ENCODE measurements around the gene PPFIBP1. TPM values are rescaled to one million over a fixed set of nuclear protein-coding genes. Genes with fewer than 3 reads are reported as not detected.
A peak's percentile ranks its signal among the peaks of the same experiment; 100 is the strongest.
"Not testable (repeated sequence)": the region's sequence is repeated elsewhere in the genome, so short reads cannot be mapped to it uniquely, and the experiment has no call there.

Gene PPFIBP1
- total RNA-seq, 1 donor from 2014 or later: 84.1 TPM

DNA sequence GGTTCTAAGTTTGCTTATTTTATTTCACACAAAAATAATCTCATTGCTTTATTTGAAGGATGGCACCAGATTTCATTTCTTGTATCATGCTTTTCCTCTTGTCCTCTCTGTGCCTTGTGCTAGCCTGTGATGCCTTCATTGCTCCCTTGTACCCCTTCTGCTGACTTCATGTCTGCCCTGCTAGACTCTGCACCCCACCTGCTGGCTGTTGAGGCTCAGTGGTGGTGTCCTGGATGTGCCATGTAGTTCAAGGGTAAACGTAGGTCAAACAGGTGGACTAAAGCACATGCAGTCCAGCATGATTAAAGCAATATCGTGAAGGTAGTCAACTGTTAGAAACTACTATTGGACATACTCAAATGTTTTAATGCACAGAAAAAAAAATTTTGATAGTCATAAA is 208.3 kb downstream of the PPFIBP1 start:
- no peaks in the 10 kb centered on the region for H3K27me3 Mint-ChIP-seq (ENCODE audit: unreplicated experiment)
- TF ChIP-seq, protein P1, sequence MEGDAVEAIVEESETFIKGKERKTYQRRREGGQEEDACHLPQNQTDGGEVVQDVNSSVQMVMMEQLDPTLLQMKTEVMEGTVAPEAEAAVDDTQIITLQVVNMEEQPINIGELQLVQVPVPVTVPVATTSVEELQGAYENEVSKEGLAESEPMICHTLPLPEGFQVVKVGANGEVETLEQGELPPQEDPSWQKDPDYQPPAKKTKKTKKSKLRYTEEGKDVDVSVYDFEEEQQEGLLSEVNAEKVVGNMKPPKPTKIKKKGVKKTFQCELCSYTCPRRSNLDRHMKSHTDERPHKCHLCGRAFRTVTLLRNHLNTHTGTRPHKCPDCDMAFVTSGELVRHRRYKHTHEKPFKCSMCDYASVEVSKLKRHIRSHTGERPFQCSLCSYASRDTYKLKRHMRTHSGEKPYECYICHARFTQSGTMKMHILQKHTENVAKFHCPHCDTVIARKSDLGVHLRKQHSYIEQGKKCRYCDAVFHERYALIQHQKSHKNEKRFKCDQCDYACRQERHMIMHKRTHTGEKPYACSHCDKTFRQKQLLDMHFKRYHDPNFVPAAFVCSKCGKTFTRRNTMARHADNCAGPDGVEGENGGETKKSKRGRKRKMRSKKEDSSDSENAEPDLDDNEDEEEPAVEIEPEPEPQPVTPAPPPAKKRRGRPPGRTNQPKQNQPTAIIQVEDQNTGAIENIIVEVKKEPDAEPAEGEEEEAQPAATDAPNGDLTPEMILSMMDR (IDR thresholded peaks at IDR 0.05): peak; percentile 18
- DNase-seq (ENCODE audit: extremely low spot score, unreplicated experiment): no peak
- peaks cover 24% of the 10 kb centered on the region for H3K36me3 Mint-ChIP-seq (ENCODE audit: unreplicated experiment)
- H3K27ac Mint-ChIP-seq (ENCODE audit: unreplicated experiment): no peak overlapping the region
- H3K4me3 Mint-ChIP-seq (ENCODE audit: unreplicated experiment): no peak overlapping the region
- H3K4me1 Mint-ChIP-seq (ENCODE audit: unreplicated experiment): no peaks in the 10 kb centered on the region
- H3K9me3 Mint-ChIP-seq (ENCODE audit: unreplicated experiment): no peaks in the 10 kb centered on the region

DNA sequence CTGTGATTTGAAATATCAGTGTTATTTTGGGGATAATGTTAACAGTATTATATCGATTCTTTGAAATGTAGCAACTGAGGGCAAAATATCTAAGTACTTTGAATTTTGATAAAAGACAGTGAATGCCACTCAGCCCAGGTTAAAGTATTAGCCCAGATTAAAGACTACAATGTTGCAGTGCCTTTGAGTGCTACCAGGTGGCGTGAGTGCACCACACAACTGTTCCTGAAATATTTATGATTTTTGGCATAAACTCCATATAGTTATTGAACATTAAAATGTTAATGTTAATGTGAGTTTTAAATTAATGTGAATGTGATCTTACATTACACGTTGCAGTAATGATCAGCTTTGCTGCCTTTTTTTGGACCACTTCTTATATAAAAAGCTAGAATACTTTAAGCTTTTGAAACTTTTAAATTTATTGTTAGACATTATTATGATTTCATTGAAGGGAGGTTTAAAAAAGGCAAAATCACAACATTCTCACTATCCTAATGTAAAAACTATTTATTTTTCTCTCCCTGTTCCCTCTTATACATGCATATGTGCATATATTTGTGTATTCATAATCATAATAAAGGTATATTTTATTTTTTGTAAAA is 209.1 kb downstream of the PPFIBP1 start:
- Mint-ChIP-seq H3K9me3 (ENCODE audit: unreplicated experiment) (no peaks in the 10 kb centered on the region), H3K36me3 (ENCODE audit: unreplicated experiment) (peaks cover 32% of the 10 kb centered on the region), H3K4me1 (ENCODE audit: unreplicated experiment) (no peaks in the 10 kb centered on the region), H3K27me3 (ENCODE audit: unreplicated experiment) (no peaks in the 10 kb centered on the region), H3K4me3 (ENCODE audit: unreplicated experiment) (no peak overlapping the region), H3K27ac (ENCODE audit: unreplicated experiment) (no peak overlapping the region)
- TF ChIP-seq, protein P1 (IDR thresholded peaks at IDR 0.05): peak; percentile 88
- no peak for DNase-seq (ENCODE audit: extremely low spot score, unreplicated experiment)

DNA sequence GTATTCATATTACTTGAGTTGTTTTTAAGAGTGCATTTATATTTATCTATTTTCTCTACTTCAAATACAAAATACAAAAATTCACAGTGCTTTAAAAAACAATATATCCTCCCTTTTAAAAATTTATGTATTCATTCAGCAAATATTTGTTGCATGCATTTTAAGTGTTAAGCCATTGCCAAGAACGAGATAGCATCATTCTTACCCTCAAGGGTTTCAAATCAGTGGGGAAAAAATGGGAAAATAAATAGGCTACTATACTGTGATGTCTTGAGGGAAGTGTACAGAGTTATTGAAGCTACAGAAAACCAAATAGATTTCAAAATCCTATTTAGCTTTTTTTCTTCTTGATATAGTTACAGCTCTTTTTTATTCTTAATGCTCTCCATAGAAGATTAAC is 209.8 kb downstream of the PPFIBP1 start:
- no peak overlapping the region for H3K27ac Mint-ChIP-seq (ENCODE audit: unreplicated experiment)
- TF ChIP-seq, protein P1 (IDR thresholded peaks at IDR 0.05): no peak
- H3K27me3 Mint-ChIP-seq (ENCODE audit: unreplicated experiment): no peaks in the 10 kb centered on the region
- H3K4me3 Mint-ChIP-seq (ENCODE audit: unreplicated experiment): no peak overlapping the region
- no peak for DNase-seq (ENCODE audit: extremely low spot score, unreplicated experiment)
- H3K36me3 Mint-ChIP-seq (ENCODE audit: unreplicated experiment): peaks cover 34% of the 10 kb centered on the region
- no peaks in the 10 kb centered on the region for H3K9me3 Mint-ChIP-seq (ENCODE audit: unreplicated experiment)
- H3K4me1 Mint-ChIP-seq (ENCODE audit: unreplicated experiment): no peaks in the 10 kb centered on the region

DNA sequence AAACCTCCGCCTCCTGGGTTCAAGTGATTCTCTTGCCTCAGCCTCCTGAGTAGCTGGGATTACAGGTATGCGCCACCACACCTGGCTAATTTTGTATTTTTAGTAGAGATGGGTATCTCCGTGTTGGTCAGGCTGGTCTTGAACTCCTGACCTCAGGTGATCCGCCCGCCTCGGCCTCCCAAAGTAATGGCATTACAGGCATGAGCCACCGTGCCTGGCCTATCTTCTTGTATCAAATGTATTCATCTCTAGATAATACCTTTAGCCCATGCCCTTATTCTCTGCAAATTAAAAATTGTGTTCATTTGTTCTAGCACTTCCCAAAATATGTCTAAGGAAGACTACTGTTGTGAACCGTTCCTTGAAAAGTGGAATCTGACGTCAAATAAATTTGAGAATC is 210.3 kb downstream of the PPFIBP1 start:
- not testable (repeated sequence) for DNase-seq (ENCODE audit: extremely low spot score, unreplicated experiment); H3K9me3 Mint-ChIP-seq (ENCODE audit: unreplicated experiment); H3K4me3 Mint-ChIP-seq (ENCODE audit: unreplicated experiment); H3K27ac Mint-ChIP-seq (ENCODE audit: unreplicated experiment); H3K4me1 Mint-ChIP-seq (ENCODE audit: unreplicated experiment); H3K27me3 Mint-ChIP-seq (ENCODE audit: unreplicated experiment)
- peaks cover 34% of the 10 kb centered on the region for H3K36me3 Mint-ChIP-seq (ENCODE audit: unreplicated experiment)

DNA sequence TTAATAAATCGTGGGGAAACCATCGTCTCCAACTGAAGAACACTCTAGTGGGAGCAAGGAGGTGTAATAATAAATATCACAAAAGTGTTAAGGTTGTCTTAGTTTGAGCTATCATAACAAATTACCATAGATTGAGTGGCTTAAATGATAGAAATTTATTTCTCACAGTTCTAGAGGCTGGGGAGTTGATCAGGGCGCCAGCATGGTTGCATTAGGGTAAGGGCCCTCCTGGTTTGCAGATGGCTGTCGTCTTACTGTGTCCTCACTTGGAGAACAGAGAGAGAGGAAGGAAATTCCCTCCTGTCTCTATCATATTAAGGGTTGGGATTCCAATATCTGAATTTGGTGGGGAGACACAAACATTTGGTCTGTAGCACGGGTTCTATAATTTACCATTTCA is 219.6 kb downstream of the PPFIBP1 start:
- TF ChIP-seq, protein P1 (IDR thresholded peaks at IDR 0.05): no peak
- H3K27me3 Mint-ChIP-seq (ENCODE audit: unreplicated experiment): no peaks in the 10 kb centered on the region
- H3K36me3 Mint-ChIP-seq (ENCODE audit: unreplicated experiment): peaks cover 28% of the 10 kb centered on the region
- no peak for DNase-seq (ENCODE audit: extremely low spot score, unreplicated experiment)
- H3K4me1 Mint-ChIP-seq (ENCODE audit: unreplicated experiment): no peaks in the 10 kb centered on the region
- no peak overlapping the region for H3K4me3 Mint-ChIP-seq (ENCODE audit: unreplicated experiment)
- H3K9me3 Mint-ChIP-seq (ENCODE audit: unreplicated experiment): no peaks in the 10 kb centered on the region
- no peak overlapping the region for H3K27ac Mint-ChIP-seq (ENCODE audit: unreplicated experiment)

Other genes starting within 250 kb of the PPFIBP1 start
- gene BMAL2, start 191.4 kb upstream of the PPFIBP1 start, total RNA-seq: 5.5 and 6.4 TPM in 2 replicates
- not detected in 2 replicates for gene SMCO2, start 77.5 kb upstream of the PPFIBP1 start, total RNA-seq
- gene REP15, start 172.2 kb downstream of the PPFIBP1 start, total RNA-seq: 1.4 and 1.6 TPM in 2 replicates
- 30.6 and 31.0 TPM in 2 replicates for gene MRPS35, start 186.6 kb downstream of the PPFIBP1 start, total RNA-seq